ENCODE data around the gene CPPED1. TPM values are rescaled to one million over a fixed set of nuclear protein-coding genes. Genes with fewer than 3 reads are reported as not detected.

Gene CPPED1
- total and polyA plus RNA-seq, 2 donors (not counting 1 experiment from before 2014, with no cell fraction given) = 7.4 to 19.8 TPM

- no peak for DNase-seq (ENCODE audit: low read depth in 2 of 2)
- Histone ChIP-seq H3K4me1 (ENCODE audit: control insufficient read depth, extremely low read depth, insufficient read depth, low read length) (no peaks in the 10 kb centered on the region), H4K20me1 (ENCODE audit: control insufficient read depth, extremely low read depth, insufficient read depth, low read length) (no peaks in the 10 kb centered on the region), H3K4me3 (replicated peaks in 1 of 4; ENCODE audit: control extremely low read depth in 1 of 4, insufficient read depth in 1 of 4, low read depth in 3 of 4, low read length in 4 of 4) (no peak overlapping the region), H3K4me2 (ENCODE audit: extremely low read depth, insufficient read depth, low read length) (no peak overlapping the region), H3K27ac (ENCODE audit: insufficient read depth, low read length) (no peak overlapping the region), H3K9me3 (ENCODE audit: control insufficient read depth, insufficient read depth, low read depth, low read length) (no peaks in the 10 kb centered on the region), H3K79me2 (ENCODE audit: control insufficient read depth, insufficient read depth, low read length) (no peaks in the 10 kb centered on the region), H3K36me3 (ENCODE audit: control insufficient read depth, insufficient read depth, low read length) (no peaks in the 10 kb centered on the region), H2AFZ (ENCODE audit: low read length) (no peak overlapping the region), H3K27me3 (ENCODE audit: control insufficient read depth, insufficient read depth, low read length) (no peaks in the 10 kb centered on the region), H3K9ac (ENCODE audit: insufficient read depth, low read length) (no peak overlapping the region)
- no peak for TF ChIP-seq EZH2 (IDR thresholded peaks at IDR 0.05; ENCODE audit: low read length, missing control alignments)
- no peak for TF ChIP-seq CTCF (conservative IDR thresholded peaks at IDR 0.05 in 1 of 2, IDR thresholded peaks at IDR 0.05 in 1 of 2; ENCODE audit: low read depth in 1 of 2, low read length in 2 of 2)
Observed at GRCh38 chr16:12653820-12654392, 149.8 kb downstream of the CPPED1 start.

- no peak overlapping the region for H3K4me2 ChIP-seq (ENCODE audit: extremely low read depth, insufficient read depth, low read length)
- no peak for DNase-seq (ENCODE audit: low read depth in 2 of 2)
- no peaks in the 10 kb centered on the region for H3K9me3 ChIP-seq (ENCODE audit: control insufficient read depth, insufficient read depth, low read depth, low read length)
- no peak overlapping the region for H3K4me3 ChIP-seq (replicated peaks in 1 of 4; ENCODE audit: control extremely low read depth in 1 of 4, insufficient read depth in 1 of 4, low read depth in 3 of 4, low read length in 4 of 4)
- H4K20me1 ChIP-seq (ENCODE audit: control insufficient read depth, extremely low read depth, insufficient read depth, low read length) = no peaks in the 10 kb centered on the region
- no peak overlapping the region for H3K27ac ChIP-seq (ENCODE audit: insufficient read depth, low read length)
- H3K4me1 ChIP-seq (ENCODE audit: control insufficient read depth, extremely low read depth, insufficient read depth, low read length) = no peaks in the 10 kb centered on the region
- no peak overlapping the region for H3K9ac ChIP-seq (ENCODE audit: insufficient read depth, low read length)
- no peak overlapping the region for H2AFZ ChIP-seq (ENCODE audit: low read length)
- no peaks in the 10 kb centered on the region for H3K27me3 ChIP-seq (ENCODE audit: control insufficient read depth, insufficient read depth, low read length)
- TF ChIP-seq CTCF (conservative IDR thresholded peaks at IDR 0.05 in 1 of 2, IDR thresholded peaks at IDR 0.05 in 1 of 2; ENCODE audit: low read depth in 1 of 2, low read length in 2 of 2) (no peak), EZH2 (IDR thresholded peaks at IDR 0.05; ENCODE audit: low read length, missing control alignments) (no peak)
- no peaks in the 10 kb centered on the region for H3K36me3 ChIP-seq (ENCODE audit: control insufficient read depth, insufficient read depth, low read length)
- no peaks in the 10 kb centered on the region for H3K79me2 ChIP-seq (ENCODE audit: control insufficient read depth, insufficient read depth, low read length)
Observed at GRCh38 chr16:12652924-12653323, 150.8 kb downstream of the CPPED1 start.

GRCh38 chr16:12651765-12652512 is 151.7 kb downstream of the CPPED1 start:
- Histone ChIP-seq H2AFZ (ENCODE audit: low read length) (no peak overlapping the region), H3K4me1 (ENCODE audit: control insufficient read depth, extremely low read depth, insufficient read depth, low read length) (no peaks in the 10 kb centered on the region), H3K4me2 (ENCODE audit: extremely low read depth, insufficient read depth, low read length) (no peak overlapping the region), H3K27ac (ENCODE audit: insufficient read depth, low read length) (no peak overlapping the region), H3K9ac (ENCODE audit: insufficient read depth, low read length) (no peak overlapping the region), H3K27me3 (ENCODE audit: control insufficient read depth, insufficient read depth, low read length) (no peaks in the 10 kb centered on the region), H3K9me3 (ENCODE audit: control insufficient read depth, insufficient read depth, low read depth, low read length) (no peaks in the 10 kb centered on the region), H3K36me3 (ENCODE audit: control insufficient read depth, insufficient read depth, low read length) (no peaks in the 10 kb centered on the region), H3K4me3 (replicated peaks in 1 of 4; ENCODE audit: control extremely low read depth in 1 of 4, insufficient read depth in 1 of 4, low read depth in 3 of 4, low read length in 4 of 4) (no peak overlapping the region), H3K79me2 (ENCODE audit: control insufficient read depth, insufficient read depth, low read length) (no peaks in the 10 kb centered on the region), H4K20me1 (ENCODE audit: control insufficient read depth, extremely low read depth, insufficient read depth, low read length) (no peaks in the 10 kb centered on the region)
- TF ChIP-seq EZH2 (IDR thresholded peaks at IDR 0.05; ENCODE audit: low read length, missing control alignments) (no peak), CTCF (conservative IDR thresholded peaks at IDR 0.05 in 1 of 2, IDR thresholded peaks at IDR 0.05 in 1 of 2; ENCODE audit: low read depth in 1 of 2, low read length in 2 of 2) (no peak)
- DNase-seq (ENCODE audit: low read depth in 2 of 2) = no peak

Measured in fibroblast of lung (primary cell).